ENCODE results near the gene ASPDH.
"Not testable (repeated sequence)": the region's sequence is repeated elsewhere in the genome, so short reads cannot be mapped to it uniquely, and the experiment has no call there.

The ASPDH gene

DNA sequence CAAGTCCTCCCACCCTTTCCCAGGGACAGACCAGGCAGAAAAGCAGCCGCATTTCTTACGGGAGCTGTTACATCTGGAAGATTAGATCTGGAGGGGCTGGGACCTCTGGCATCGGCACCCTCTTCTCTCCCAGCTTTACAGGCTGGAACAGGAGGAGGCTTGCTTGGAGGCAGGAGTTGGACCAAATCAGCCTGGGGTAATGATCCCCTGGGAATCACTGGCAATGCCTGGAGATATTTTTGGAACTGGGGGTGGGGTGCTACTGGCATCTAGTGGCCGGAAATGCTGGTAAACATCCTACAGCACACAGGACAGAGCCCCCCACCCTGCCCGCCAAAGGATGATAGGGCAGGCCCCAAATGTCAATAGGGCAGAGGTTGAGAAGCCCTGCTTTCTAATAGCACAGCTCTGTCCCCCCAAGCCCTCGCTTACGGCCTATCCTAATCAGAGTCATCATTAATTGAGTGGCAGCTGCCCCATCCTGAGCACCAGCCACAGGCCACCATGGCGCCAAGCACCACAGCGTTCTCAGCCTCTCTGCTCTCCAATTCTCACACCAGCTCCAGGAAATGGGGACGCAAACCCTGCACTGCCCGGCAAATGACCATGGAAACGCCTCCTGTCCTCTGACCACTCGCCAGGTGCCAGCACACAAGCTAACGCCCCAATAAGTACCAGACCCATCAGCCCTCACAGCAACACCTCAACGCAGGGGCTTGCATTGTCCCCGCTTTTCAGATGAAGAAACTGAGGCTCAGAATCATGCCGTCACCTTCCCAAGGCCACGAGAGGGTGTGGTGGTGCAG is 33.9 kb upstream of the ASPDH start:
- DNase-seq = no peak

GRCh38 chr19:50546527-50547221 is 33.0 kb upstream of the ASPDH start:
- no peak for DNase-seq

- no peak for DNase-seq
Measured at GRCh38 chr19:50542943-50543342, 29.2 kb upstream of the ASPDH start.

- peak; percentile 79 for DNase-seq
Measured at GRCh38 chr19:50537769-50538230, 24.1 kb upstream of the ASPDH start.

- no peak for DNase-seq
Measured at GRCh38 chr19:50537306-50537685, 23.6 kb upstream of the ASPDH start.

- DNase-seq = no peak
Measured at GRCh38 chr19:50536662-50537305, 23.1 kb upstream of the ASPDH start.

DNA sequence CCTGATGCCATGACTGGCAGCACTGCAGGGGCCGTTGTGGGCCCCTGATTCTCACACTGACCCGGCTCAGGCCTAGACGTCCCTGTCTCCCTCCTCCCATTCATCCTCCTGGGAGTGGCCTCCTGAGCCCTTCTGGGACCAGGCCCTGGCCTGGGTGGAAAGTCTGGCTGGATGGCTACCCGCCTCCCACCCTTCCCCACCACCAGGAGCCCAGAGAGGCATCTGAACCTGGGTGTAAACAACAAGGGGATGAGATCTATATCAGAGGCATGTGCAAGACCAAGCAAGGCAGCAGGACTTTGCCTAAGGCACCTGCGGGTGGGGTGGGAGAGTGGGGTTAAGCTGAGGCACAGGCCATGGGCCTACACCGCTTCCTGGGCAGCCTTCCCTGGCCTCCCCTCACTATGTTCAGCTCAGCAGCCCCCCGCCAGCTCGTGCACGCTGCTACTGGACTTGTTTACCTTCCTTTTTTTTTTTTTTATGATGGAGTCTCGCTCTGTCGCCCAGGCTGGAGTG is 22.0 kb upstream of the ASPDH start:
- DNase-seq = no peak

- no peak for DNase-seq
Measured at GRCh38 chr19:50534478-50534877, 20.8 kb upstream of the ASPDH start.

DNA sequence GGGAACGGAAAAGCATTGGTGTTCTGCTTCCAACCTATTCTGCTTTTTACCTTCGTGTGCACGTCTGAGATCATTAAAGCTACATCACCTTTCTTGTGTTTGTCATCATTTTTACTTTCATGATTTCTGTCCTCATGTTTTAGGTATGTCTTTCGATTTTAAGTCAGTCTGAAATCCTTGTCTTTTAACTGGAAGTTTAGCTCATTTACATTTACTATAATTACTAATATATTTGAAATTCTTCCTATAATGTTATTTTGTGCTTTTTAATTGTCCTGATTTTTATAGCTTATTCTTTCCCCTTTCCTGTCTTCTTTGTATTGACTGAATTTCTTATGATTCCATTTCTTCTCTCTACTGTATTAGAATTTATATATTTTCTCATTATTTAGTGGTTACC is 19.2 kb upstream of the ASPDH start:
- no peak for DNase-seq

DNA sequence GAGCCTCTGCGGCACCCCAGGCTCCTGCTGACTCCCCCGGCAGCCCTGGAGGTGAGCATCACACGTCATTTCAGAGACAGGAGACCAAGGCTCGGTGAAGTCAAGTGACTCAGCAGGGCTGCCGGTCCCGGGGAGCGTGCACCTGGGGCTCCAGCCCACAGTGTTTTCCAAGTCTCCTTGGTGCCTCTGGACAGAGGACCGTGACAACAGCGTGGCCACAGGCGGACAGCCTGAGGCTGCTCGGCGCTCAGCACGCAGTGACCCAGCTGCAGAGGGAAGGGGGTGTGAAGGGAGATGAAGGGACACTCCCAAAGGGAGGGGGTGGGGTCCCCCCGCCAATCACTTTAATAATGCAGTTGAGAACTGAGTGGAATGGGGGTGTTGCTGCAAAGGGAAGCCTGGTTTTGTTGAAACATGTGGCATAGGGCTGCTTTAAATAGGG is 17.5 kb upstream of the ASPDH start:
- DNase-seq = no peak

GRCh38 chr19:50528052-50528451 is 14.3 kb upstream of the ASPDH start:
- DNase-seq = not testable (repeated sequence)

DNA sequence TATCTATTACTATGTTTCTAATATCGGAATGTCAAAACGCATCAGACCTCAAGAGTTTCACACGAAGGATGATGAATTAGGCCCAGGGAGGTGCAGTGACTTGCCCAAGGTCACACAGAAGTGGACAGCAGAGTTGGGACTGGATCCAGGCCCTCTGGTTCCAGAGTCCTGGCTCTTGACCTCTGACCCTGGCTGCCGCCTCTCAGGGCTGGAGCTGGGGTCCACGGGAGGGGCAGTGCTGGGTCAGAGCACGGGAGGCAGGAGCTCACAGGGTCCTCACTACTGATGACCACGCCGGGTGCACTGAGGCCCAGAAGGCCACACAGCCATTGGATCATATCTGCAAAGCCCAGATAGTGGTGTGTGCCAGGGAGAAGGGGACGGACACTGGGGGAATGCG is 9.2 kb upstream of the ASPDH start:
- no peak for DNase-seq

DNA sequence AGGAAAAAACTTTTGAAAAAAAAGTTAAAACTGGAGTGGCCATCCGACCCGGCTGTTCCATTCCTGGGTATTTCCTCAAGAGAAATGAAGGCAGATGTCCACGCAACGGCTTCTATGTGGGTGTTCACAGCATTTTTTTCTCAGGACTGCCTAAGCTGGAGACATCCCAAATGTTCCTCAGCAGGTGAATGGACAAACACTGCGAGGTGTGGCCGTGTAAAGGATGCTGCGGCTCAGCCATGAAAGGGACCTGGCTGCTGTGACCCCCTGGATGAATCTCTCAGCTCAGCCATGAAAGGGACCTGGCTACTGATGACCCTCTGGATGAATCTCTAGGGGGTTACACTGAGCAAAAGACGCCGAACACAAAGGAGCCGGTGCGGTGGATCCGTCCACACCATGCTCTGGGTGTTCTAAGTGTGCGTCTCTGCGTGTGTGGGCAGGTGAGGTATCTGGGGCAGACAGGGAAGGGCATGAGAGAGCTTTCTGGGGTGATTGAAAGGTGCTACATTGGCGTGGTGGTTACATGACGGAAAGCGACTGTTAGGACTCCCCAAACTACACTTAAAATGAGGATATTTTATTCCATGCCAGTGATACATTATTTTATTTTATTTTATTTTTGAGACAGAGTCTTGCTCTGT is 7.2 kb upstream of the ASPDH start:
- DNase-seq = no peak

GRCh38 chr19:50519006-50519575 is 5.4 kb upstream of the ASPDH start:
- DNase-seq = no peak

GRCh38 chr19:50518091-50519005 is 4.6 kb upstream of the ASPDH start:
- no peak for DNase-seq

GRCh38 chr19:50517704-50518075 is 4.0 kb upstream of the ASPDH start:
- no peak for DNase-seq

DNA sequence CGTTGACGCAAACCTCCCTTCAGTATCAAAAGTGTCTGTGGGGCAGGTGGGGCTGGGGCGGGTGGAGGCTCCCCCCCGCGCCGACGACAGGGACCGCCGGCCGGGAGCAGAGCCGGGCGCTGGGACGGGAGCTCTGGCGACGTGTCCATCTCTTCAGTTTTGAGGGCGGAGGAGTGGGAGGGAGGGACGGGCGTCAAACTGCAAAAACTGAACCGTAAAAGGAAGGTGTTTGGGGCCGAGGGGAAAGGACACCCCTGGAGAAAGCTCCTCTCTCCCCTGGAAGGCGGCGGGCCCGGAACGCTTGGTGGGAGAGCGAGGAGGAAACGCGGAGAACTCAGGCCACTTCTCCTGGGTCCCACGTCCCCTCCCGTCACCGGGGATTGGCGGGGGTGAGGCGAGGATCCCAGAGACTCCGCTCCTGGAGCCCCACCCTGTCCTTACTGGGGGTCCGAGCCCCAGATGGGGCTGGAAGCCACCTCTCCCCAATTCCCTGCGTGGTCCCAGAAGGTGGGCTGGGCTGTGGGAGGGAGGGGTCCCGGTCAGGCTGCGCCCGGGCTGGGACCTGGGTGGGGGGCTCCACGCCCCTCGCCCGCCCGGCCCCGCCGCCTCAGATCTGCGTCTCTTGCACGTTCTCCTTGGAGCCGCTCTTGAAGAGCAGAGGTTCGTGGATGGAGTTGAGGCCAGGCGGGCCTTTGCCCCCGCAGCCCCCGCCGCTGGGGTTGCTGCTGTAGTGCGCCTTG is 3.4 kb upstream of the ASPDH start:
- no peak for DNase-seq

GRCh38 chr19:50516456-50516855 is 2.7 kb upstream of the ASPDH start:
- DNase-seq = no peak

GRCh38 chr19:50515168-50515561 is 1.5 kb upstream of the ASPDH start:
- no peak for DNase-seq

GRCh38 chr19:50514346-50515167 is 844 bp upstream of the ASPDH start:
- no peak for DNase-seq
